GM23338 (cell line): ENCODE data around the gene NOSIP. TPM values are rescaled to one million over a fixed set of nuclear protein-coding genes. Genes with fewer than 3 reads are reported as not detected.

ENCODE experiments used
- ATAC-seq: fragments of 200-7000 bp; cut with Tn5 transposase; 3 replicates; pipeline ENCODE4 v1.9.1; 2020
- DNase-seq: peaks from one replicate; pipeline ENCODE4 v3.0.0-alpha.2; 2015; ENCODE audit warnings: low spot score
- H2AFZ ChIP-seq: fragments of 200-600 bp; sonication (generic); 2 replicates; pipeline ENCODE4 v1.8.0; 2016; ENCODE audit warnings: antibody characterized with exemption, mild to moderate bottlenecking, moderate library complexity
- H3F3A ChIP-seq: fragments of 200-600 bp; sonication (generic); replicated peaks from 2 replicates; pipeline ENCODE4 v1.8.0; 2017; ENCODE audit warnings: antibody characterized with exemption, mixed run types, low read depth
- H3K27ac ChIP-seq: fragments of 200-600 bp; sonication (generic); 2 replicates; pipeline ENCODE4 v1.6.1; 2016; ENCODE audit warnings: low read depth
- H3K27me3 ChIP-seq: fragments of 200-600 bp; sonication (generic); 2 replicates; pipeline ENCODE4 v1.8.0; 2016; ENCODE audit warnings: mild to moderate bottlenecking, mixed run types, moderate library complexity; ENCODE audit not compliant: insufficient read depth
- H3K36me3 ChIP-seq: fragments of 200-600 bp; sonication (generic); 2 replicates; pipeline ENCODE4 v1.8.0; 2016; ENCODE audit warnings: mild to moderate bottlenecking; ENCODE audit not compliant: insufficient read depth
- H3K4me1 ChIP-seq: fragments of 200-600 bp; sonication (generic); 2 replicates; pipeline ENCODE4 v1.8.0; 2016; ENCODE audit warnings: mild to moderate bottlenecking, moderate library complexity; ENCODE audit not compliant: insufficient read depth
- H3K4me2 ChIP-seq: fragments of 200-600 bp; sonication (generic); 2 replicates; pipeline ENCODE4 v1.7.1; 2017; ENCODE audit warnings: mixed run types
- H3K4me3 ChIP-seq: fragments of 200-600 bp; sonication (generic); 2 replicates; pipeline ENCODE4 v1.6.1; 2016; ENCODE audit warnings: mixed run types
- H3K79me2 ChIP-seq: fragments of 200-600 bp; sonication (generic); replicated peaks from 2 replicates; pipeline ENCODE4 v1.8.0; 2017; ENCODE audit warnings: mild to moderate bottlenecking; ENCODE audit not compliant: insufficient read depth
- H3K9me2 ChIP-seq: fragments of 200-600 bp; sonication (generic); 2 replicates; pipeline ENCODE4 v1.8.0; 2017; ENCODE audit not compliant: insufficient read depth
- H4K20me1 ChIP-seq: fragments of 200-600 bp; sonication (generic); replicated peaks from 2 replicates; pipeline ENCODE4 v1.8.0; 2017; ENCODE audit warnings: mild to moderate bottlenecking; ENCODE audit not compliant: insufficient read depth
- H3K27ac Mint-ChIP-seq: 2 replicates; pipeline ENCODE4 v1.8.0; 2020; ENCODE audit warnings: inconsistent platforms, mild to moderate bottlenecking, moderate library complexity, mixed read lengths
- H3K27me3 Mint-ChIP-seq: 3 replicates; pipeline ENCODE4 v1.8.0; 2022; ENCODE audit warnings: low read depth, mild to moderate bottlenecking, moderate library complexity, mixed read lengths, inconsistent platforms; ENCODE audit not compliant: insufficient read depth, poor library complexity
- H3K36me3 Mint-ChIP-seq: 3 replicates; pipeline ENCODE4 v1.8.0; 2021; ENCODE audit warnings: low read depth, mild to moderate bottlenecking, inconsistent platforms, moderate library complexity, mixed read lengths
- H3K4me1 Mint-ChIP-seq: 3 replicates; pipeline ENCODE4 v1.8.0; 2020; ENCODE audit warnings: mild to moderate bottlenecking, inconsistent platforms, mixed read lengths
- H3K4me3 Mint-ChIP-seq: 3 replicates; pipeline ENCODE4 v1.8.0; 2021; ENCODE audit warnings: moderate library complexity, mild to moderate bottlenecking, inconsistent platforms, mixed read lengths
- H3K9me3 Mint-ChIP-seq: 3 replicates; pipeline ENCODE4 v1.8.0; 2020; ENCODE audit warnings: moderate library complexity, mild to moderate bottlenecking, inconsistent platforms, mixed read lengths
- CREB1 ChIP-seq: fragments of 250-450 bp; sonication (Bioruptor Pico); IDR thresholded peaks from 2 replicates; pipeline ENCODE4 v1.5.0; 2020; ENCODE audit warnings: low read depth, mild to moderate bottlenecking, moderate library complexity
- CTCF ChIP-seq, 2 experiments: fragments of 200-600 bp in 1 of 2; sonication (generic) in 1 of 2; conservative IDR thresholded peaks; 2 replicates each; pipeline versions ENCODE4 v1.5.1 to v1.6.1; 2016 to 2017; ENCODE audit warnings: antibody characterized with exemption in 2 of 2, low read depth in 2 of 2, mild to moderate bottlenecking in 2 of 2, moderate library complexity in 1 of 2
- ETS1 ChIP-seq: IDR thresholded peaks from 2 replicates; pipeline ENCODE4 v1.6.1; 2016; ENCODE audit warnings: antibody characterized with exemption
- EZH2 ChIP-seq: fragments of 200-600 bp; sonication (generic); IDR thresholded peaks from one replicate; pipeline ENCODE4 v1.8.0; 2017; ENCODE audit warnings: antibody characterized with exemption, mild to moderate bottlenecking, low read depth; ENCODE audit not compliant: unreplicated experiment
- EZH2phosphoT487 ChIP-seq: fragments of 200-600 bp; sonication (generic); IDR thresholded peaks from one replicate; pipeline ENCODE4 v1.8.1; 2018; ENCODE audit warnings: antibody characterized with exemption; ENCODE audit not compliant: unreplicated experiment
- JUNB ChIP-seq: IDR thresholded peaks from one replicate; pipeline ENCODE4 v1.6.1; 2016; ENCODE audit warnings: antibody characterized with exemption; ENCODE audit not compliant: unreplicated experiment
- NANOG ChIP-seq: IDR thresholded peaks from 2 replicates; pipeline ENCODE4 v1.6.1; 2016; ENCODE audit warnings: antibody characterized with exemption, borderline replicate concordance
- POLR2AphosphoS5 ChIP-seq: IDR thresholded peaks from 2 replicates; pipeline ENCODE4 v1.6.1; 2016; ENCODE audit warnings: antibody characterized with exemption, low read depth
- REST ChIP-seq: IDR thresholded peaks from one replicate; pipeline ENCODE4 v1.6.1; 2018; ENCODE audit warnings: antibody characterized with exemption; ENCODE audit not compliant: unreplicated experiment
- STAT1 ChIP-seq: IDR thresholded peaks from one replicate; pipeline ENCODE4 v1.6.1; 2016; ENCODE audit warnings: antibody characterized with exemption; ENCODE audit not compliant: unreplicated experiment
- ZNF114 ChIP-seq: fragments of 250-450 bp; sonication (Bioruptor Pico); IDR thresholded peaks from 2 replicates; pipeline ENCODE4 v1.5.0; 2020; ENCODE audit warnings: mild to moderate bottlenecking, moderate library complexity
- ZNF331 ChIP-seq: fragments of 250-450 bp; sonication (Bioruptor Pico); IDR thresholded peaks from 2 replicates; pipeline ENCODE4 v1.5.0; 2020; ENCODE audit warnings: low read depth, mild to moderate bottlenecking, moderate library complexity
- polyA plus RNA-seq: library from polyadenylated mRNA; unstranded; fragments of >200 nt; fragmentation: Nextera tagmentation; extraction: Ambion mirVana; gene quantifications from 2 replicates; pipeline ENCODE4 v1.2.1, GENCODE V29; 2016
- total RNA-seq: library from RNA; depleted of rRNA; stranded (reverse); fragments of >200 nt; shearing (Covaris generic); gene quantifications from 2 replicates; pipeline ENCODE4 v1.2.3, GENCODE V29; 2014

NOSIP gene
- total and polyA plus RNA-seq, 2 experiments from 2014 or later, result 88.5 to 143 TPM

GRCh38 chr19:49542446-49542845 is 37.9 kb downstream of the NOSIP start (continued):
- no peak for TF ChIP-seq ETS1
- no peak for TF ChIP-seq ZNF114 (CRISPR knock-in tag)
- TF ChIP-seq CTCF (conservative IDR thresholded peaks at IDR 0.05; ENCODE audit: low read depth in 2 of 2), result no peak
- TF ChIP-seq CREB1 (CRISPR knock-in tag), result no peak

- Mint-ChIP-seq H3K27me3 (peaks cover 3% of the 10 kb centered on the region), H3K36me3 (0 out of 3 replicates have a peak, but pooled peaks cover 2% of the 10 kb centered on the region), H3K4me3 (no peak overlapping the region), H3K9me3 (no peaks in the 10 kb centered on the region; the same call in 2 of the 3 replicates), H3K27ac (no peak overlapping the region), H3K4me1 (peaks cover 3% of the 10 kb centered on the region)
- Histone ChIP-seq H3K9me2 (no peaks in the 10 kb centered on the region), H4K20me1 (no peaks in the 10 kb centered on the region; the same call in 1 of the 2 replicates), H3F3A (peaks cover 3% of the 10 kb centered on the region), H3K4me3 (no peak overlapping the region), H3K27ac (no peak overlapping the region), H3K4me2 (no peak overlapping the region), H3K27me3 (no peaks in the 10 kb centered on the region), H3K79me2 (no peaks in the 10 kb centered on the region), H2AFZ (no peak overlapping the region), H3K4me1 (no peaks in the 10 kb centered on the region), H3K36me3 (no peaks in the 10 kb centered on the region)
- ATAC-seq (no peak), DNase-seq (no peak)
- no peak for TF ChIP-seq EZH2
- TF ChIP-seq ZNF331, result no peak
- no peak for TF ChIP-seq EZH2phosphoT487
- no peak for TF ChIP-seq POLR2AphosphoS5
- no peak for TF ChIP-seq NANOG
- TF ChIP-seq CTCF (conservative IDR thresholded peaks at IDR 0.05; ENCODE audit: low read depth in 2 of 2), result no peak
- no peak for TF ChIP-seq ETS1
- no peak for TF ChIP-seq ZNF114 (CRISPR knock-in tag)
- no peak for TF ChIP-seq CREB1 (CRISPR knock-in tag)
- TF ChIP-seq JUNB, result no peak
- TF ChIP-seq REST, result no peak
- TF ChIP-seq STAT1, result no peak
These were observed 38.4 kb downstream of the NOSIP start for GRCh38 chr19:49541914-49542313.
